Hepatic stellate cell (primary cell): ENCODE data around the gene ZNF853.
"Not testable (repeated sequence)": the region's sequence is repeated elsewhere in the genome, so short reads cannot be mapped to it uniquely, and the experiment has no call there.

Source experiments
- DNase-seq: peaks from one replicate; pipeline ENCODE4 v3.0.0; 2011; ENCODE audit warnings: low spot score

The ZNF853 gene

DNA sequence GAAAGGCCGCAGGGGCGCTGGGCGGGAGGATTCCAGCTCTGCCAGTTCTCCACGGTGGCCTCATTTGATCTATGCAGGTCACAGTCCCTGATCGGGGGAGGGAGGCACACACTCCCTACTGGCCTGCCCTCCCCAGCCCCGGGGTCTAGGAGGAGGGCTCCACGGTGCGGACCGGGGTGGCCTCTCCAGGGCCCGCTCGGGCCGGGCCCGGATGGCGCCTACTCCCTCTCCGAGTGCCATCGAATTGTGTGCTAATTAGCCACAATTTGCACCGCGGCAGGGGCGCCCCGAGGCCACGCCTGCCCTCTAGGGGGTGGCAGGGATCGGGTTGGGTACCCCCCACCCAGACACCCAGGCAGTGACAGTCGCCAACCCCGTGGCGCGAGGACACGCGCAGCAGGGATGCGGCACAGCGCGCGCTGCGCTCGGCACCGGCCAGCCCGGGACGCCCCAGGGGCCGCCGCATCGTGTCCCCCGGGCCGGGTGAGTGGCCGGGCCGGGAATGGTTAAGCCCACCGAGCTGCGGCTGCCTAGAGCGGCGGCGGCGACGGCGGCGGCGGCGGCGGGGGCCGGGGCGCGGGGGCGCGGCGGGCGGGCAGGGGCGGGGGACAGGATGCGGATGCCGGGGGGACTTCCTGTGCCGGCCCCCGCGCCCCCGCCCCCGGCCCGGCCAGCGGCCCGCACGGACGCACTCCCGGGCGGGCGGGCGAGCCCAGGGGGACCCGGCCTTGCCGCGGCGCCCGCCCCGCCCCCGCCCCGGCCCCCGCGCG, at the start of gene ZNF853:
Gene ZNF853, plus strand, starts transcription at position 658 of the 770 bp plus-strand sequence. CDS start 565 bp downstream, outside the sequence.
- DNase-seq: no peak

DNA sequence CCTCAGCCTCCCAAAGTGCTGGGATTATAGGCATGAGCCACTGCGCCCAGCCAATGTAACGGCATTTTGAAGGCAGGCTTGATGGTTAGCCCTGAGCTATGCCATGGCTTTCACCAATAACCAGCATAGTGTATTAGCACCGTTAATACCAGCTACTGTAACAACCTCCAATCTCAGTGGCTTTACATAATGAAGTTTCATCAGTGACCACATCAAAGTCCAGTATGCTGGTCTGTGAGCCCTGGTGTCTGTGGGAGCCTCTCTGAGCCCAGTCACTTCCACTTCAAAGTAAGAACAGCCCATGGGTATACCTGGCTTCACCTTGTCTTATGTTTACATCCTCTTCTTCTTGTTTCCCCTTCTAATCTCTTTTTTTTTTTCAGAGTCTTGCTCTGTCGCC, 49.8 kb upstream of the ZNF853 start:
- no peak for DNase-seq

DNA sequence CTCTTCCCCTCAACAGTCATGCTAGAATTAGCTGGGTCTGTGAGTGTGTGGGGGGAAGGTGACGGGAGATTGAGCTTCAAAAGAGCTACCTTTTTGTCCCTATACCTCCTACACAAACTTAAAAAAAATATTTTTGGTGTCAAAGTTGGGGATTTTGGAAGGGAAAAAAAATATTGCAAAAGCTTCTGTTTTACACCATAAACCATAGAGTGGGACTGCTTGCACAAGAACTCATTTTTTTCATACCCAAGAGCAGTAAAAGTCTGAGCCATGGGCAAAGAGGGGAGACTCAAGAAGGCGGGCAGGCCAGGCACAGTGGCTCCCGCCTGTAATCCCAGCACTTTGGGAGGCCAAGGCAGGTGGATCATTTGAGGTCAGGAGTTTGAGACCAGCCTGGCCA, 47.5 kb upstream of the ZNF853 start:
- DNase-seq: no peak

DNA sequence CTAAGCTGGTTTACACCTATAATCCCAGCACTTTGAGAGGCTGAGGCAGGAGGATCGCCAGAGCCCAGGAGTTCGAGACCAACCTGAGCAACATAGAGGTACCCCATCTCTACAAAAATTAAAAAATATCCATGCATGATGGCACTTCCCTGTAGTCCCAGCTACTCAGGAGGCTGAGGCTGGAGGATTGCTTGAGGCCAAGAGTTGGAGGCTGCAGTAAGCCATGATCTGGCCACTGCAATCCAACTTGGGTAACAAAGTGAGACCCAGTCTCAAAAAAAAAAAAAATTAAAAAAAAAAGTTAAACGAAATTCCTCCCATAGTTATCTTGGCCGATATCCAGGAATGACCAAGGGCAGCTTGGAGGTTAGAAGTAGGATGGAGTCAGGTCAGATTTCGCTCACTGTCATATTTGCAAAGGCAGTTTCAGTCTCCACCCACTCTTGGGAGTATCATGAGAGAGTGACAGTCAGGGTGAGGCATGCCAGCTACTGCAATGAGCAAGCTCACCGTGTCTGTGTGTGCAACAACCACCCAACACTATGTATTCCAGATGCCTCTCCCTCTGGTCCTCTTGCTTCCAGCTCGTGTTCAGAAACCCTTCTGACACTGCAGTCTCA, 44.1 kb upstream of the ZNF853 start:
- DNase-seq: no peak

DNA sequence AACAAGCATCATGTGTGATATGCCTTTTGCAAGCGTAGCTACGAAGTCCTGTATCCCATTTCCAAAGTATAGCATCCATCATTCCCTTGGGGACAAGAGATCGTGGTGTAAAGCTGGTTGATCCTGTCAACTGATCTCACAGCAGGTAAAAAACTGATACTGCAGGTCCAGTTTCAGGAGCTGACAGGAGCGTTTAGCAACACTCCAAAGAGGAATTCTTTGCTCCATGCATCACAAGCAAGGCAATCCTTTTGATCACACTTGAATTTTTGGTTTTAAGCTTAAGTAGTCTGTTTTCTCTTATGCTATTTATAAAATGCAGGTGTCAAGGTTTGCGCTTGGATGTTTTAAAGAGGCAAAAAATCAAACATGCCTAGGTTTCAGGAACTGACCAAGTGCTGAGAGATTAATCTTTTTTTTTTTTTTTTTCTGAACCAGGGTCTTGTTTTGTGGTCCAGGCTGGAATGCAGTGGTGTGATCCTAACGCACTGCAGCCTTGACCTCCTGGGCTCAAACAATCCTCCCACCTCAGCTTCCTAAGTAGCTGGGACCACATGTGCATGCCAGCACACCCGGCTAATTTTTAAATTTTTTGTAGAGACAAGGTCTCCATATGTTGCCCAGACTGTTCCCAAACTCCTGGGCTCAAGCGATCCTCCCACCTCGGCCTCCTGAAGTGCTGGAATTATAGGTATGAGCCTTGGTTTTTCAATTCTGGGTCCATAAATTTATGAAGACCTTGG, 40.0 kb upstream of the ZNF853 start:
- no peak for DNase-seq

DNA sequence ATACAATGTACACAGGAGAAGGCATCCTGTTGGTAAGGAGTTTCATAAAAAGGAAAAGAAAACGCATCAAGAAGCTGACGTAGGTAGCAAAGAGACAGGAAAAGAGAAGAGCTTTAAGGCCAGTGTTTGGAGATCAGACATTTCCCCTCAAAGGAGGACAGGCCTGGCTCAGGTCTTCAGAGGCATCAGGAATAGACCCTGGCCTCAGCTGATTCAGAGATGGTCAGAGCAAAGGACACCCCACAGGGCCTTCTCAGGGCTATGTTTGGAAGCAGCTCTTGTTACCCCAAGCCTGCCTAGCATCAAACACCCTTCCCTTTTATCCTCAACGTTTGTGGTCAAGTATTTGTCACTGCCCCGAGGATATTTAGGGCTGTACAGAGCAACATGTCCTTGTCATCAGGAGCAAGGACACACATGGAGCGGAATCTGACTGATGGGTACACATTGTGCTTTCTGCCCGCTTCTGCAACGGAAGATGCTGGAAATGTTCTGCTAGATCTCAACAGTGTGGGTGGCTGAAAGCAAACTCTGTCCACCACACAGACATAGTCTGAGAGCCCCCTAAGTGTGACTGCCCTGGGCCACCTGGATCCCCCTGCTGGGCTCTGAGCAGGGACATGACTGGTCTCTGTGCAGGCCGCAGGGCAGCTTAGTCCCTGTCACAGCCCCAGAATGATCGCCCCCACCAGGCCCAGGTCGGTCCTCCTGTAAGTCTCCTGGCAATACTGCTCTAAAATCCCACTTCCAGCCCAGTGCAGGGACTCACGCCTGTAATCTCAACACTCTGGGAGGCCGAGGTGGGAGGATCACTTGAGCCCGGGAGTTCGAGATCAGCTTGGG, 39.2 kb upstream of the ZNF853 start:
- DNase-seq: no peak

DNA sequence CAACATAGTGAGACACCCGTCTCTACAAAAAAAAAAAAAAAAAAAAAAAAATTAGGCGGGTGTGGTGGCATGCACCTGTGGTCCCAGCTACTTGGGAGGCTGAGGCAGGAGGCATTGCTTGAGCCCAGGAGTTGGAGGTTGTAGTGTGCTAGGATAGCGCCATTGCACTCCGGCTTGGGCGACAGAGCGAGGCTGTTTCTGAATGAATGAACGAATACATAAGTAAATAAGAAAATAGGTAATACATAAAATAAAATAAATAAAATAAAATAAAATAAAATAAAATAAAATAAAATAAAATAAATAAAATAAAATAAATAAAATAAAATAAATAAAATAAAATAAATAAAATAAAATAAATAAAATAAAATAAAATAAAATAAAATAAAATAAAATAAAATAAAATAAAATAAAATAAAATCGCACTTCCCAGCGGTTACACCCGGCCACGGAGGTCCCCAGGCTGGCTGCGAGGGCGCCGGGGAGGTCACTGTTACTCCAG, 38.5 kb upstream of the ZNF853 start:
- DNase-seq: not testable (repeated sequence)

DNA sequence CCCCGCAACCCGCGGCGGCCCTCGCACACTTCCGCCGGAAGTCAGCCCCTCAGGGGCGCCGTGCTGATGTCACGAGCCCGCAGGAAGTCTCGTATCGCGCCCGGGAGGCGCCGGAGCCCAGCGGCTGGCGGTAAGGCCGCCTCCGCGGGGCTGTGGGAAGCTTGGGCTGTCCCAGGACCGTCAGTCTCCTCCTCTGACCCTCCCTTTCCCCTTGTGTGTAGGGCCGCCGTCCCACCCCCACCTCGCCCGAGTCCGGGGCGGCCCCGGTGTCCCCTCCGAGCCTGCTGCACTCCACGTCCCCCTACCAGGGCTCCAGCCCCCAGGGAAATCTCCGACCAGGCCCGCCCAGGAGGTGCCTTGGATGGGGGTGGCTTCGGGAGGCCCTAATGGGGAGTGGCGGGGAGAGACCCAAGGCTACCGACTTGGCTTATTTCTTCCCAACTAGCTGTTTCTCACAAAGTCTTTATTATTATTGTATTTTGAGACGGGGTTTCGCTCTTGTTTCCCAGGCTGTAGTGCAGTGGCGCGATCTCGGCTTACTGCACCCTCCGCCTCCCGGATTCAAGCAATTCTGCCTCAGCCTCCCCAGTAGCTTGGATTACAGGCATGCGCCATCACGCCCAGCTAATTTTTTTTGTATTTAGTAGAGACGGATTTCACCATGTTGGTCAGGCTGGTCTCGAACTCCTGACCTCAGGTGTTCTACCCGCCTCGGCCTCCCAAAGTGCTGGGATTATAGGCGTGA, 37.9 kb upstream of the ZNF853 start, which contains the start of gene ZDHHC4:
Gene ZDHHC4, plus strand, starts transcription at position 86 of the 745 bp plus-strand sequence. CDS start 3,108 bp downstream, outside the sequence.
- peak; percentile 98 for DNase-seq

DNA sequence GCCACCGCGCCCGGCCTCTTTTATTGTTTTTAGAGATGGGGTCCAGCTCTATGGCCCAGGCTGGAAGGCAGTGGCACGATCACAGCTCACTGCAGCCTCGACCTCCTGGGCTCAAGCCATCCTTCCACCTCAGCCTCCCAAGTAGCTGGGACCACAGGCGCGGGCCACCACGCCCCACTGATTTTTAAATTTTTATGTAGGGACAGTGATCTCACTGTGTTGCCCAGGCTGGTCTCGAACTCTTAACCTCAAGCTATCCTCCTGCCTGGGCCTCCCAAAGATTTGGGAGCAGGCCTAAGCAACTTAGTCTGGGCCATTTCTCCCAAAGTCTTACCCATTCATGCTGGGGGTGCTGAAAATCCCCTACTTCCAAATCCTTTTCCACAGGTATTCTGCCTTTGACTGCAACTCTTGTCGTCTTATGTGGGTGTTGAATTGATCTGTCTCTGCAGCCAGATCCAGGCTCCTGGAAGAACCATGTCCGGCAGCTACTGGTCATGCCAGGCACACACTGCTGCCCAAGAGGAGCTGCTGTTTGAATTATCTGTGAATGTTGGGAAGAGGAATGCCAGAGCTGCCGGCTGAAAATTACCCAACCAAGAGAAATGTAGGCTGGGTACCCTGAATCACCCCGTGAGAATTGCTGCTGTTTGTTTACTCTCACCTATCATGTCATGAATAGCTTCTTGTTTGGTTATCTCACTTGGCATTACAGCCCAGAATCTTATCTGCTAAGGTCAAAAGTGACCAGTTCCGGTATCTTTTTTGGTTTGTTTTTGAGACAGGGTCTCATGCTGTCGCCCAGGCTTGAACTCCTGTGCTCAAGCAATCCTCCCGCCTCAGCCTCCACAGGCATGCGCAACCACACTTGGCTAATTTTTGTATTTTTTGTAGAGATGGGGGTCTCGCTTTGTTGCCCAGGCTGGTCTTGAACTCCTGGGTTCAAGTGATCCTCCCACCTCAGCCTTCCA, 37.0 kb upstream of the ZNF853 start:
- no peak for DNase-seq

DNA sequence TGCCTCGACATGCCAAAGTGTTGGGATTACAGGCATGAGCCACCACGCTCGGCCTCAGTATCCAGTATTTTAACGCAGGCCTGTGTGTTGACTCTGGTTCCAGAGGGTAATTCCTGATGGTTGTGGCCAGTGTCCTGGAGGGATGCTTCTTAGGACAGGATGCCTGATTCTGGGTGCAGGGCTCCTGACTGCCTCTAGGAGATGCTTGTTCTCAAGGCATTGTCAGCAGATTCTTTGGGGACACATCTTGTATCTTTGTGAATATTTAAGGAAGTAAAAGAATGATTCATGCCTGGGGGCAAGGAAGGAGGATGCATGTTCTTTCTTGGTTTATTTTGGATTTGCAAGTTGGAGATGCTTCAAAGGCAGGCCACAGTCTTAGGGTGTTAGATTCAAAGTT, 36.0 kb upstream of the ZNF853 start:
- peak; percentile 43 for DNase-seq

DNA sequence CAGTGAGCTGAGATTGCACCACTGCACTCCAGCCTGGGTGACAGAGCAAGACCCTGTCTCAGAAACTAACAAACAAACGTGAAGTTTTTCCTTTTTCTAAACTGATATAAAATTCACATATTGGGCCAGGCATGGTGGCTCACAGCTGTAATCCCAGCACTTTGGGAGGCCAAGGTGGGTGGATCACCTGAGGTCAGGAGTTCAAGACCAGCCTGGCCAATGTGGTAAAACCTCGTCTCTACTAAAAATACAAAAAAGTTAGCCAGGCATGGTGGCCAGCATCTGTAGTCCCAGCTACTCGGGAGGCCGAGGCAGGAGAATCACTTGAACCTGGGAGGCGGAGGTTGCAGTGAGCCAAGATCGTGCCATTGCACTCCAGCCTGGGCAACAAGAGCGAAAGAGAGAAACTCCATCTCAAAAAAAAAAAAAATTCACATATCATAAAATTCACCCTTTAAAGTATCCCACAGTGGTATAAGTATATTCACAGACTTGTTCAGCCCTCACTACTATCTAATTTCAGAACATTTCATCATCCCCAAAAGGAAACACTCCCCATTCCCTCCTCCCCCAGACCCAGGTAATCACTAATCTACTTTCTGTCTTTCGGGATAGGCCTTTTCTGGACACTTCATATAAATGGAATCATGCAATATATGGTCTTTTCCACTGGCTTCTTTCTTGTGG, 29.5 kb upstream of the ZNF853 start:
- not testable (repeated sequence) for DNase-seq

DNA sequence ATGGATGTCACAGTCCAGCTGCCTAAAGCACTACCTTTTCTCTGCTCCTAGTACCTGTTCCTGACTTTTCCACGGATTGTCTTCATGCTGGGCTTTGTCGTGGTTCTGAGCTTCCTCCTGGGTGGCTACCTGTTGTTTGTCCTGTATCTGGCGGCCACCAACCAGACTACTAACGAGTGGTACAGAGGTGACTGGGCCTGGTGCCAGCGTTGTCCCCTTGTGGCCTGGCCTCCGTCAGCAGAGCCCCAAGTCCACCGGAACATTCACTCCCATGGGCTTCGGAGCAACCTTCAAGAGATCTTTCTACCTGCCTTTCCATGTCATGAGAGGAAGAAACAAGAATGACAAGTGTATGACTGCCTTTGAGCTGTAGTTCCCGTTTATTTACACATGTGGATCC, 26.8 kb upstream of the ZNF853 start:
- DNase-seq: no peak

DNA sequence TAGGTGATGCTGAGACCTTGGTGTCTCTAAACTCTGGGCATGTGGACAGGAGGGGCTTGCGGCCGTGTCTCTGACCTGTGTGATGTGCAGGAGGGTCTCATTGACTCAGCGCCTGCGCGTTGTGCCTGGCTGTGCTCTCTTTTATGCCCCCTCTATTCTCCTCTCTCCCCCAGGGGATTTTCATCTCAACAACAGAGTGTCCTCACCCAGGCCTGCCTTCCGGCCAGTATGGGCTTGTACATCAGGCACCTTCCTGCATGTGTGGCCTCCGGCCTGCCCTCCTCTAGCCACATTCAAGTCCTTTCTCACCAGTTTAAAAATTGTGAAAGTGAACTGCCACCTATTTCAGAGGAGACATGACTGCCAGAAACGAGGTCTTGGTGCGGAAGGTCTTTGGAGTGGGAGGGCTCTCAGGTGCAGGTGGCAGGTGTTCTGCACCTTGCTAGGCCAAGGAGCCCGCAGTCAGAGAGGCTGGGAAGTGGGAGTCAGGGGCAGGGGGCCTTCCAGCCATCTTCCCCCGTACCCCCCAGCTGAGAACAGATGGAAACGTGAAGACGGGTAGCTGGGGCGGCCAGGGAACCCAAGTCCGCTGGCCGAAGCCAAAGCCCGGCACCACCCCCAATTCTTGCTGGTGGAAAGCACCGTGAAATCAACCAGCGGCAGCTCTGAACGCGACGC, 26.1 kb upstream of the ZNF853 start:
- DNase-seq: no peak

DNA sequence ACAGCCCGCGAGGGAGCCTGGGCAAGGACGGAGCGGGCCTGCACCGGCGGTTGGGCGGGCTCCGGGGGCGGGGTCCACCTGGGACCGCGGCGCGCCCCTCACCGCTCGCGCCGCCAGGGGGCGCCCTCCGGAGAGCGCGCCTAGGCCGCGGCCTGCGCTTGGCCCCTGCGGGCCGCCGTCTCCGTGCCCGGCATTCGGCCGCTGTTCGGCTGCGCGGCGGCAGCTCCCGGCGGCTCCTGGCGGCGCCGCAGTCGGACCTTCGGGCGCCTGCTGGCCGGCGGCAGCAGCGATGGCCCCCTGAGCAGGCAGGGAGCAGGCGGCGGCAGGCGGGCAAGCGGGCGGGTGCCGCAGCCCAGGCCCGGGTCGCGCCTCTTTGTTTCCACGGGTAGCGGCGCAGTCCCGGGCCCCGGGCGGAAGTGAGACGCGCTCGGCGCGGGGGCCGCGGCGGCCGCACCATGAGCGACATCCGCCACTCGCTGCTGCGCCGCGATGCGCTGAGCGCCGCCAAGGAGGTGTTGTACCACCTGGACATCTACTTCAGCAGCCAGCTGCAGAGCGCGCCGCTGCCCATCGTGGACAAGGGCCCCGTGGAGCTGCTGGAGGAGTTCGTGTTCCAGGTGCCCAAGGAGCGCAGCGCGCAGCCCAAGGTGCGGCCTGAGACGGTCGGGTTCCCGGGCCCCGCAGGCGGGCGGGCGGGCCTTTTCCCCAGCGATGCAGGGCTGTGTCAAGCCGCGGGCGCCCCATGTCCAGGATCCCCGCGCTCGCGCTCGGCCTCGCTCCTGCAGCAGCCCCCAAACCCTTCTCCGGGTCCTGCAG, 25.4 kb upstream of the ZNF853 start, which contains the start of gene INTS15:
Gene INTS15, plus strand, starts transcription at position 193 of the 816 bp plus-strand sequence. Its CDS starts 263 bp downstream, at position 456.
- DNase-seq: peak; percentile 84

DNA sequence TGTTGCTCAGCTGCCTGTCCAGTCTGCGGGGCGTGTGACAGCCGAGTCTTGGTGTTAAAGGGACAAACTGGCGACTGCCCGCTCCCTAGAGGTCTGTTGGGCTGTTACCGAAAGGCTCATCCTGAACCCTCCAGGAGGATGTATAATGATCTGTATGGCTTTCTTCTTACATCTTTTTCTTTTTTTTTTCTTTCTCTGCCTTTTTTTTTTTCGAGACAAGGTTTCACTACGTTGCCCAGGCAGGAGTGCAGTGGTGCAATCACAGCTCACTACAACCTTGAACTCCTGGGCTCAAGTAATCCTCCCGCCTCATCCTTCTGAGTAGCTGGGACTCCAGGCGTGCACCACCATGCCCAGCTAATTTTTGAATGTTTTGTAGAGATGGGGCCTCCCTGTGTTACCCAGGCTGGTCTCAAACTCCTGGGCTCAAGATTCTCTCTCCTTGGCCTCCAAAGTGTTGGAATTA, 24.7 kb upstream of the ZNF853 start:
- DNase-seq: no peak

DNA sequence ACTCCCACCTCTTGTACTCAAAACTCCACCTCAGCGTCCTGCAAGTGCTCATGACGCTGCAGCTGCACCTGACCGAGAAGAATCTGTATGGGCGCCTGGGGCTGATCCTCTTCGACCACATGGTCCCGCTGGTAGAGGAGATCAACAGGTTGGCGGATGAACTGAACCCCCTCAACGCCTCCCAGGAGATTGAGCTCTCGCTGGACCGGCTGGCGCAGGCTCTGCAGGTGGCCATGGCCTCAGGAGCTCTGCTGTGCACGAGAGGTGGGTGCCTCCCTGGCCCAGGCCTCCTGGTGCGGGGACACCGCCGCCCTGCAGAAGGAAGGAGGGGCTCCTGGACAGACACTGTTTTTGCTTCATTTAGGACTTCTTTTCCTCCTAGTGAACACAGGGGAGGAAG, 15.3 kb upstream of the ZNF853 start:
- no peak for DNase-seq

DNA sequence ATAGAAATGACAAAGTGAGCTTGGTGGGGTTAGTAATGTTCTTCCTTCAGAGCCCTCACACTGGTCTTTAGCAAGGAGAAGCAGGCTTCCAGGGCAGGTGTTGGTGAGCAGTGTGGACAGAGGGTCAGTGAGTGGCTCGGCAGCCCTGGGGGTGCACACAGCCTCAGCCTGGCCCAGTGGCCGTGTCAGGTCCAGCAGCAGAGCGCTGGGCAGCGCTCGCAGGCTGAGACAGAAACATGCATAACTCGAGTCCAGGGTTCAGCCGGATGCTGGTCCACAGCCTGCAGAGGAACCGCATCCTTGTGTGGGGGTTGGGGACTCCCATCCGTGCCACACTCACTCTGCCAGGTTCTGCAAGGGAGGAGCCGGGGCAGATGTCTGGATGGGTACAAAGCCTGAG, 11.0 kb upstream of the ZNF853 start:
- DNase-seq: no peak
